GM19324 (cell line): ENCODE results near the gene HS6ST3.
"Not testable (repeated sequence)": the region's sequence is repeated elsewhere in the genome, so short reads cannot be mapped to it uniquely, and the experiment has no call there.

Experiments
- ATAC-seq: cut with Tn5 transposase; IDR thresholded peaks from one replicate; pipeline ENCODE4 v1.9.1; 2021; ENCODE audit warnings: mild to moderate bottlenecking, moderate library complexity; ENCODE audit not compliant: unreplicated experiment, low FRiP score

Gene HS6ST3

GRCh38 chr13:96091164-96092117, 1.5 kb downstream of the HS6ST3 start:
- ATAC-seq, result no peak

- no peak for ATAC-seq
These were observed 3.5 kb downstream of the HS6ST3 start for GRCh38 chr13:96093296-96094006.

- ATAC-seq, result no peak
These were observed 10.7 kb downstream of the HS6ST3 start for GRCh38 chr13:96100457-96101220.

GRCh38 chr13:96104516-96104915, 14.6 kb downstream of the HS6ST3 start:
- no peak for ATAC-seq

GRCh38 chr13:96108072-96108471, 18.2 kb downstream of the HS6ST3 start:
- not testable (repeated sequence) for ATAC-seq

- no peak for ATAC-seq
These were observed 19.2 kb downstream of the HS6ST3 start for GRCh38 chr13:96109125-96109524.

GRCh38 chr13:96112936-96113335, 23.0 kb downstream of the HS6ST3 start:
- no peak for ATAC-seq

- ATAC-seq, result not testable (repeated sequence)
These were observed 25.5 kb downstream of the HS6ST3 start for GRCh38 chr13:96115368-96115767.

- ATAC-seq, result no peak
These were observed 30.0 kb downstream of the HS6ST3 start for GRCh38 chr13:96119921-96120320.

- ATAC-seq, result no peak
These were observed 41.0 kb downstream of the HS6ST3 start for GRCh38 chr13:96130818-96131340.

- no peak for ATAC-seq
These were observed 51.1 kb downstream of the HS6ST3 start for GRCh38 chr13:96141032-96141431.

- no peak for ATAC-seq
These were observed 69.8 kb downstream of the HS6ST3 start for GRCh38 chr13:96159725-96160124.

- ATAC-seq, result no peak
These were observed 71.2 kb downstream of the HS6ST3 start for GRCh38 chr13:96161141-96161540.

- no peak for ATAC-seq
These were observed 75.9 kb downstream of the HS6ST3 start for GRCh38 chr13:96165840-96166239.

- no peak for ATAC-seq
These were observed 82.2 kb downstream of the HS6ST3 start for GRCh38 chr13:96172066-96172465.

GRCh38 chr13:96178759-96179158, 88.9 kb downstream of the HS6ST3 start:
- ATAC-seq, result no peak

- ATAC-seq, result no peak
These were observed 89.4 kb downstream of the HS6ST3 start for GRCh38 chr13:96179309-96179708.

GRCh38 chr13:96181911-96182310, 92.0 kb downstream of the HS6ST3 start:
- ATAC-seq, result no peak

GRCh38 chr13:96185818-96186217, 95.9 kb downstream of the HS6ST3 start:
- ATAC-seq, result no peak

- no peak for ATAC-seq
These were observed 101.5 kb downstream of the HS6ST3 start for GRCh38 chr13:96191367-96191766.
